A172 (cell line): ENCODE measurements around the gene CUL5. TPM values are rescaled to one million over a fixed set of nuclear protein-coding genes. Genes with fewer than 3 reads are reported as not detected.
"Not testable (repeated sequence)": the region's sequence is repeated elsewhere in the genome, so short reads cannot be mapped to it uniquely, and the experiment has no call there.

Source experiments
- DNase-seq: peaks from one replicate; pipeline ENCODE4 v3.0.0-alpha.2; 2015; ENCODE audit warnings: low spot score
- total RNA-seq: library from RNA; depleted of rRNA; stranded (reverse); fragments of >200 nt; shearing (Covaris generic); gene quantifications from 2 replicates; pipeline ENCODE4 v1.2.3, GENCODE V29; 2014; rRNA removed

CUL5 gene
- total RNA-seq, 1 experiment from 2014 or later, result 34.3 TPM

DNA sequence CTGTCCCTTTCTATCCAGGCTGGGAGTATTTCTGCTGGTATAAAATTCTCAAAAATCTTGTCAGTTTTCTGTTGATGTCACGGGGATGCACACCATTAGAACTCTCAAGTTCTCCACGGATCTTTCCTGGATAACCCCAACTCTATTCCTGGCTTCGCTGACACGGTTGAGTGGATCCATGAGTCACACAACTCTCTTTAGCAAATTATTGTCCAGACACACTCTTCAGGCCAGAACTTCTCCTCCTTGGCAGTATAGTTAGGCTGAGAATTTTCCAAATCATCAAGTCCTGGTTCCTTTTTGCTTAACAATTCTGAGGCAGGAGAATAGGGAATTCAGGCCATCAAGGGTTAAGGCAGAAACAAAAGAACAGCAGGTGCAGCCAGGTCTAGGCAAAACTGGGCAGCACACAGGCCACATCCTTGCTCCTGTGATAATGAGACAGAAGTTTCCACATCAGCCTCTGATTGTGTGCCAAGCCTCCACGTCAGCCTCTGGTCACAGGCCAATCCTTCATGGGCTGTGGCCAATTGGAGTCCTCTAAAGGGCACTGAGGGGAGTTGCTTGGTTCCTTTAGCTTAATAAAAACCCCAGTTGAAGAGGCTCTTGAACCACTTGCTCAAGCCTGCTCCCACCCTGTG is 106.9 kb downstream of the CUL5 start:
- DNase-seq, result peak; percentile 46

- DNase-seq, result peak; percentile 20
Observed at GRCh38 chr11:108117746-108118371, 109.2 kb downstream of the CUL5 start.

GRCh38 chr11:108120936-108121273 is 112.2 kb downstream of the CUL5 start:
- not testable (repeated sequence) for DNase-seq

DNA sequence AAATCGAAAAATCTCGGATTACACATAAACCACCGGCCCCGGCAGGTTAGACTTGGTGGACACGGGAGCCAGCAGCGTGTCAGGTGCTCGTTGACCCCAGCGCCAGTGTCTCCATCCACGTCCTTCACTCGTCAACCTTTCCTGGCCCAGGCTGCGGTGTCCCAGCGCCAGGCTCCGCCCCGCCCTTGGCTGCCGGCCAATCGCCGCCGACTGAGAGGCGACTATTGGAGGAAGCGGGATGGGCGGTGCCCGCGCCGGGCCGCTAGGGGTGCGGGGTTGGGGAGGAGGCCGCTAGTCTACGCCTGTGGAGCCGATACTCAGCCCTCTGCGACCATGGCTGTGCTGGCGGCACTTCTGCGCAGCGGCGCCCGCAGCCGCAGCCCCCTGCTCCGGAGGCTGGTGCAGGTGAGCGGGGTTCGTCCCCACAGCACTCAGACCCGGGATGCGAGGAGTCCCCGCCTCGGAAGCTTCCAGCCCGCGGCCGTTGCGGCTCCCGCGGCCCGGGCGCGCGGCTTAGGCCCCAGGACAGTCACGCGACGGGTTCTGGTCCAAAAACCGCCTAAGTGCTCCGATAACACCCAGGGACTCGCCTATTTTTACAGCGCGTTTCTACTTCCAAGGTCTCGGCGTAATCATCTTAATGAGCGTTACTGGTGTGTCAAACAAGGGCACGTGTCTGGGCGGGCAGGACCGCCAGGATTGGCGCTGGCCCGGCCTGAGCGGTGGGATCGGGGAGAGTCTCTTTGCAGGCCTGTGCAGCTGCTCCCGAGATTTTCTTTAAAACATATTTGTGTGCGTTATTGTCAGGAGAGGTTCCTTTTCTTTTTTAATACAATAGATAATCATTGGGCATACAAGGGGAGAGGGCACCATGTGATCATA is 112.8 kb downstream of the CUL5 start, which contains the start of gene ACAT1:
ACAT1 (plus strand) TSS at position 294 of the 882 bp plus-strand sequence; CDS start at position 334, 40 bp downstream.
- peak; percentile 61 for DNase-seq

- DNase-seq, result peak; percentile 7
Observed at GRCh38 chr11:108122166-108122628, 113.5 kb downstream of the CUL5 start.

DNA sequence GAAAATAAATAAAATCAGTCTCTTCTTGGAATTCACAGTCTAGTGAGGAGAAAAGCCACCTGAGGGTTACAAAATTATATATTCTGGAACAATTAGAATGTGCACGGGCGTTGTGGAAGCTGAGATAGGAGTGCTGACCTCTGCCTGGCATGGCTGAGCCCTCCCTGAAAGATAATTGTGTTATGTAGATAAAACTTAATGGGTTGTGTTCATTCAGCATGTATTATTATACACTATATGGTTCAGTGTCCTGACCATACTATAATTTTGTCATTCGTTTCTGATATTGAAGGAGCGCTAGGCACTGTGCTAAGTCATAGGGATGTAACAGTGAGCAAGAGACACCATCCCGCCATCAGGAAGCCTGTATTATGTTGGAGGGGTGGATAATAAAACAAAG is 116.4 kb downstream of the CUL5 start:
- no peak for DNase-seq

DNA sequence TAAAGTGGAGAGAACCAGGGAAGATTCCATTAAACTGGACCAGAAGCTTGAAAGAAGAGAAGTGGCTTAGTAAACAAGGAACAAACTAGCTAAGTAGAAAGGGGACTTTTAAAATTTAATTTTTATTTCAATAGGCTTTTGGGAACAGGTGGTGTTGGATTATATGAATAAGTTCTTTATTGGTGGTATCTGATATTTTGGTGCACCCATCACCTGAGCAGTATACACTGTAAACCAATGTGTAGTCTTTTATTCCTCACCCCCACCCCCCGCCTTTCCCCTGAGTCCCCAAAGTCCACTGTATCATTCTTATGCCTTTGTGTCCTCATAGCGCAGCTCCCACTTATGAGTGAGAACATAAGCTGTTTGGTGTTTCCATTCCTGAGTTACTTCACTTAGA is 120.1 kb downstream of the CUL5 start:
- DNase-seq, result no peak

DNA sequence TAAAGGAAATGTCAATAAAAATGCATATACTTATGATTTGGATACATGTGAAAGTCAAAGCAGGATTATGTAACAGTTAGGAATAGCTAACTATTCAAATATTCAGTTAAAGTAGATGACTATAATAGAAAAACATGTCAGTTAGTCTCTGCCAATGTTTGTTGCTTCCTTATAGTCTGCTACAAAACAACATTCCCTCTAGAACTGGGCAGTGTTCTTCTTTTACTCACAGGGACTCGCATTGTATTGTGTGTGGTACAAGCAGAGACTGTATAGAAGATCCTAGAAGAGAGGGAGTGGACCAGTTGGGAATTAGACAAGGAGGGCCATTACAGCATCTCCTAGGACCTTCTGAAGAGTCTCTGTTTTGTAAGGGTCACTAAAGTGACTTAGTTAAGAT is 123.3 kb downstream of the CUL5 start:
- DNase-seq, result no peak

- DNase-seq, result not testable (repeated sequence)
Observed at GRCh38 chr11:108132993-108133538, 124.4 kb downstream of the CUL5 start.

DNA sequence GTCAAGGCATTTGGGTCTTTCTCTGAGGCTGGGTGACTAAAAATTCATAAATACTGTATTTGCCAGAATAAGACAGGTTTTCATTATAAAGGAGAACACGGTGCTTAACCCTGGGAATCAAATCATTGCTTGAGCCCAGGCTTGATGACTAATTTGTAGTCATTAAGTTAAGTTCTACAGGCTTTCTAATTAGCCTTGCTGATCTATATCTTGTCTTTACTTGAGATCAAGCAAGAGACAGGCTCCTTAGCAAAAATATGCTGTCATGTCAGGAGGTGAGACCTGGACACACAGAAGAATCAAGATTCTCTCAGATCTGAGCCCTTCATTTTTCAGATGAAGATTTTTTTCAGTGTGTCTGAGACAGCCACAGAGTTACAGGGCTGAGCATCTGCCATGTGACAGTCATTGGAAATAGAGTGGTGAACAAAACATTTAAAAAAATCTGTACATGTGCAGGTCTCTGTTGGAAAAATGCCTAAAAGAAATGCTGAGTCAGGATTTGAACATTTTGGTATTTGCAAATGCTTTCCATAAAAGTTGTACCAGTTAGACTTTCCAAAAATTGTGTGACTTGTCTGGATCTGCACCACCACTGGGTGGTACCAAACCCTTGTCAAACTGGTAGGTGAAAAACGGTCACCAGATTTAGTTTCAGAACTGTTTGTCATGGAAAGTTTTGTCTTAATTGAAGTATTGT is 127.3 kb downstream of the CUL5 start:
- peak; percentile 4 for DNase-seq

DNA sequence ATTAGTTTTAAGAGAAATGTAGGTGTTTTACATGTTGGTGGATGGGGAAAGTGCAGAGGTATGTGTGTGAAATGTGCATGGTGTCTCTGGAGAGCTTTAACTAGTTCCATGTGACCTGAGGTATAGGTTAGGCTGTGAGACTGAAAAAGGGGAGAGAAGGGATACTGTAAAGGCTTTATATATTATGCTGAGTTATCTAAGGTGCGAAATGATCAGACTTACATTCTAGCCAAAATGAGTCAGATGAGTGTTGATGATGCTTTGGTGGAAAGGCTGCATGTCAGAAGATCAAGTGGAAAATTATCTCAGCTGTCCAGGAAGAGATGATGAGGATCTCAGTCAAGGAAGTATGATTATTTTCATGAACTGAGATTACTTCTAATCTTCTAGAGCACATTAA is 128.5 kb downstream of the CUL5 start:
- DNase-seq, result no peak

DNA sequence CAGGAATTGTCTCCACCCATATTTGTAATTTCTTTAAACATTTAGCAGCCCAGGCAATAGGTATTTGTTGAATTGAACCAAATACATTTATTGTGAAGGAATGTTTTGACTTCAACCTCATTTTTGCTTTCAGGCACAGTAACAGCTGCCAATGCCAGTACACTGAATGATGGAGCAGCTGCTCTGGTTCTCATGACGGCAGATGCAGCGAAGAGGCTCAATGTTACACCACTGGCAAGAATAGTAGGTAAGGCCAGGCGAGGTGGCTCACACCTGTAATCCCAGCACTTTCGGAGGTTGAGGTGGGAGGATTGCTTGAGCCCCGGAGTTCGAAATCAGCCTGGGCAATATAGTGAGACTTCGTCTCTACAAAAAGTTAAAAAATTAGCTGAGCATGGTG is 133.6 kb downstream of the CUL5 start:
- DNase-seq, result no peak

DNA sequence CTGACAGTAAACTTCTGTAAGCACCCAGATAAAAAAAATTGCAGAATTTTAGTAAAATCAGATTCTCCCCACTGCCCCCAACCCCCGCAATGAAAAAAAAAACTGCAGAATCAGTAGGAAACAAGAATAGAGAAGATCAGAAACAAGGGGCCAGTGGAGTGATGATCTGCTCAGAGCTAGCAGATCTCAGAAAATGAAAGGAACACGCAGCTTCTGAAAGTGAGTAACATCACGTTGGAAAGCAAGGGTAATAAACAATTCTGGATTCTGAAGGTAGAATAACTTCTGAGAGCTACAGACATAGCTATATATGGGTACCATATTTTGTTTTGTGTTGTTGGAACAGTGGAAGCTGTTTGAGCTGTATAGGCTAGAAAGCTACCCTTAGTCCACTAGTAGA is 135.9 kb downstream of the CUL5 start:
- DNase-seq, result no peak

DNA sequence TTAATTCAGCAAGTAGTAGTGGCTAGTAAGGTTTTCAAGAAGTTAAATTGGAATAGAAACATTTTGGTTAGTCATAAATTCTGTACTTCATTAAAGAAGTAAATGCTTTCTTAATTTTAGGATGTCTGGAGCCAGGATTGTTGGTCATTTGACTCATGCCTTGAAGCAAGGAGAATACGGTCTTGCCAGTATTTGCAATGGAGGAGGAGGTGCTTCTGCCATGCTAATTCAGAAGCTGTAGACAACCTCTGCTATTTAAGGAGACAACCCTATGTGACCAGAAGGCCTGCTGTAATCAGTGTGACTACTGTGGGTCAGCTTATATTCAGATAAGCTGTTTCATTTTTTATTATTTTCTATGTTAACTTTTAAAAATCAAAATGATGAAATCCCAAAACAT is 138.5 kb downstream of the CUL5 start:
- DNase-seq, result no peak

GRCh38 chr11:108148556-108148955 is 139.9 kb downstream of the CUL5 start:
- no peak for DNase-seq

- DNase-seq, result no peak
Observed at GRCh38 chr11:108154591-108154990, 145.9 kb downstream of the CUL5 start.

Other genes with a start within 250 kb of the CUL5 start
- 11.2 and 13.8 TPM in 2 replicates for gene SLC35F2, start 150.1 kb upstream of the CUL5 start, total RNA-seq
- 0.62 and 1.3 TPM in 2 replicates for gene RAB39A, start 80.5 kb upstream of the CUL5 start, total RNA-seq
- gene ACAT1, start 112.7 kb downstream of the CUL5 start, total RNA-seq, result 144 and 159 TPM in 2 replicates
- 9.1 and 9.2 TPM in 2 replicates for gene NPAT, start 213.7 kb downstream of the CUL5 start, total RNA-seq
- gene ATM, start 214.2 kb downstream of the CUL5 start, total RNA-seq, result 15.5 and 30.3 TPM in 2 replicates